IMR-90 (cell line): ENCODE results near the gene FGF12. TPM values are rescaled to one million over a fixed set of nuclear protein-coding genes. Genes with fewer than 3 reads are reported as not detected.

ENCODE experiments used
- ATAC-seq: fragments of 200-7000 bp; cut with Tn5 transposase; 2 replicates; pipeline ENCODE4 v1.9.1; 2020; ENCODE audit warnings: low read depth, mild to moderate bottlenecking, moderate library complexity
- BruUV-seq: library from RNA; stranded (reverse); fragments of 400-500 nt; replicated peaks from 2 replicates; lab custom pipeline; 2021; lab: Mats Ljungman, UMichigan
- CTCF ChIA-PET: fragments of 300-600 bp; formaldehyde crosslinking; extraction: SDS; loops from one replicate; lab custom pipeline; 2021; ENCODE audit warnings: antibody characterized with exemption; lab: Yijun Ruan, JAX
- POLR2A ChIA-PET: fragments of 300-600 bp; sonication (Branson Sonifier 250); formaldehyde crosslinking; loops from one replicate; lab custom pipeline; 2022; ENCODE audit warnings: antibody characterized with exemption; ENCODE audit not compliant: unreplicated experiment; lab: Charles Lee
- DNase-seq: peaks from one replicate; pipeline ENCODE4 v3.0.0; 2013
- H2AFZ ChIP-seq: replicated peaks from 2 replicates; pipeline ENCODE3; 2013; ENCODE audit warnings: low read length, mild to moderate bottlenecking; ENCODE audit not compliant: poor library complexity
- H2AK5ac ChIP-seq: 2 replicates; pipeline ENCODE4 v1.6.1; 2013; ENCODE audit warnings: low read depth, low read length, inconsistent platforms
- H2AK9ac ChIP-seq: replicated peaks from 2 replicates; pipeline ENCODE3; 2013; ENCODE audit warnings: mild to moderate bottlenecking, low read depth, low read length, moderate library complexity; ENCODE audit not compliant: poor library complexity
- H2BK120ac ChIP-seq: 2 replicates; pipeline ENCODE4 v1.6.1; 2013; ENCODE audit warnings: low read depth, low read length, inconsistent platforms
- H2BK15ac ChIP-seq: 3 replicates; pipeline ENCODE4 v1.6.1; 2013; ENCODE audit warnings: low read depth, low read length, inconsistent platforms
- H2BK20ac ChIP-seq: 2 replicates; pipeline ENCODE4 v1.6.1; 2013; ENCODE audit warnings: low read depth, mild to moderate bottlenecking, inconsistent platforms, low read length, moderate library complexity
- H2BK5ac ChIP-seq: 2 replicates; pipeline ENCODE4 v1.6.1; 2013; ENCODE audit warnings: mild to moderate bottlenecking, low read depth, low read length, inconsistent platforms; ENCODE audit not compliant: poor library complexity, severe bottlenecking
- H3K14ac ChIP-seq: replicated peaks from 2 replicates; pipeline ENCODE4 v1.6.1; 2013; ENCODE audit warnings: low read depth, low read length, inconsistent platforms
- H3K18ac ChIP-seq: 2 replicates; pipeline ENCODE4 v1.6.1; 2013; ENCODE audit warnings: low read depth, low read length, control low read depth
- H3K23ac ChIP-seq: 2 replicates; pipeline ENCODE4 v1.6.1; 2013; ENCODE audit warnings: low read depth, low read length, inconsistent platforms
- H3K27ac ChIP-seq: 2 replicates; pipeline ENCODE4 v1.5.1; 2013; ENCODE audit warnings: mild to moderate bottlenecking, control low read depth, low read length; ENCODE audit not compliant: insufficient read depth
- H3K27me3 ChIP-seq: 2 replicates; pipeline ENCODE4 v1.6.1; 2013; ENCODE audit warnings: low read length; ENCODE audit not compliant: control insufficient read depth, insufficient read depth
- H3K36me3 ChIP-seq: 2 replicates; pipeline ENCODE4 v1.6.1; 2013; ENCODE audit warnings: low read length, mixed read lengths; ENCODE audit not compliant: control insufficient read depth, insufficient read depth
- H3K4ac ChIP-seq: 2 replicates; pipeline ENCODE4 v1.6.1; 2013; ENCODE audit warnings: low read depth, low read length, inconsistent platforms
- H3K4me1 ChIP-seq: 2 replicates; pipeline ENCODE4 v1.6.1; 2013; ENCODE audit warnings: low read length, mixed read lengths; ENCODE audit not compliant: control insufficient read depth, insufficient read depth
- H3K4me2 ChIP-seq: 2 replicates; pipeline ENCODE4 v1.6.1; 2013; ENCODE audit warnings: low read depth, mild to moderate bottlenecking, control low read depth, low read length, moderate library complexity
- H3K4me3 ChIP-seq: 2 replicates; pipeline ENCODE4 v1.5.1; 2013; ENCODE audit warnings: low read depth, mild to moderate bottlenecking, control low read depth, low read length, moderate library complexity; ENCODE audit not compliant: insufficient read depth
- H3K56ac ChIP-seq: 2 replicates; pipeline ENCODE4 v1.6.1; 2013; ENCODE audit warnings: low read length, inconsistent platforms; ENCODE audit not compliant: insufficient read depth; ENCODE audit errors: extremely low read depth
- H3K79me1 ChIP-seq, 2 experiments: 2 replicates each; pipeline ENCODE4 v1.6.1; 2013; ENCODE audit warnings: low read length in 2 of 2, inconsistent platforms in 1 of 2, low read depth in 1 of 2
- H3K9ac ChIP-seq: 2 replicates; pipeline ENCODE4 v1.6.1; 2013; ENCODE audit warnings: low read depth, low read length, control low read depth
- H3K9me1 ChIP-seq: 2 replicates; pipeline ENCODE4 v1.6.1; 2013; ENCODE audit warnings: low read length, inconsistent platforms; ENCODE audit not compliant: insufficient read depth
- H3K9me3 ChIP-seq: 2 replicates; pipeline ENCODE4 v1.6.1; 2013; ENCODE audit warnings: low read length; ENCODE audit not compliant: control insufficient read depth, insufficient read depth
- H4K20me1 ChIP-seq: 2 replicates; pipeline ENCODE4 v1.6.1; 2013; ENCODE audit warnings: low read length, inconsistent platforms; ENCODE audit not compliant: insufficient read depth
- H4K5ac ChIP-seq: 2 replicates; pipeline ENCODE4 v1.6.1; 2013; ENCODE audit warnings: mild to moderate bottlenecking, low read depth, low read length, control low read depth
- H4K8ac ChIP-seq, 2 experiments: 2 replicates each; pipeline ENCODE4 v1.6.1; 2013; ENCODE audit warnings: low read depth in 2 of 2, low read length in 2 of 2, control low read depth in 1 of 2, inconsistent platforms in 1 of 2
- H4K91ac ChIP-seq: 2 replicates; pipeline ENCODE4 v1.6.1; 2013; ENCODE audit warnings: low read depth, low read length, inconsistent platforms; ENCODE audit not compliant: insufficient read depth
- BHLHE40 ChIP-seq: fragments of 150-350 bp; IDR thresholded peaks from 2 replicates; pipeline ENCODE4 v1.6.1; 2016; ENCODE audit warnings: mild to moderate bottlenecking, low read depth, low read length
- MXI1 ChIP-seq: IDR thresholded peaks from 2 replicates; pipeline ENCODE4 v1.6.1; 2012; ENCODE audit warnings: low read depth, mild to moderate bottlenecking, low read length, moderate library complexity, borderline replicate concordance
- RAD21 ChIP-seq: IDR thresholded peaks from 2 replicates; pipeline ENCODE4 v1.6.1; 2012; ENCODE audit warnings: low read length, improper control_type of control experiment
- RFX5 ChIP-seq: IDR thresholded peaks from 2 replicates; pipeline ENCODE4 v1.8.0; 2012; ENCODE audit warnings: low read depth, mild to moderate bottlenecking, low read length, moderate library complexity
- WGBS, 2 experiments: methylation state at CpG; one replicate each; pipeline versions ENCODE4 v1.1.5 to v1.1.7; 2013; ENCODE audit warnings: missing lambda C conversion rate in 2 of 2; ENCODE audit not compliant: insufficient read length in 1 of 2; ENCODE audit errors: extremely low coverage in 2 of 2; 5-methylcytosine and 5-hydroxymethylcytosine counted together
- dilution Hi-C: fragments of 300-500 bp; cut with HindIII; formaldehyde crosslinking; loops from one replicate; pipeline ENCODE4 v1.14.3; 2018; ENCODE audit warnings: low sequenced_read_pairs; ENCODE audit not compliant: unreplicated experiment
- in situ Hi-C: fragments of 300-500 bp; cut with MboI; formaldehyde crosslinking; loops from 3 replicates; pipeline ENCODE4 v1.14.3; 2019; ENCODE audit warnings: low sequenced_read_pairs, inconsistent platforms, mixed read lengths
- intact Hi-C: fragments of 100-400 bp; cut with micrococcal nuclease; formaldehyde crosslinking; loops from 2 replicates; pipeline ENCODE4 v1.10.0; 2022
- polyA plus RNA-seq, 3 experiments: library from polyadenylated mRNA; depleted of rRNA; stranded (reverse); fragments of >200 nt; gene quantifications; 2 replicates each; pipeline ENCODE4 v1.2.3, GENCODE V29; 2012; ENCODE audit warnings: low replicate concordance in 1 of 3
- total RNA-seq: library from RNA; depleted of rRNA; stranded (reverse); fragments of >200 nt; gene quantifications from 2 replicates; pipeline ENCODE4 v1.2.3, GENCODE V29; 2012

Gene FGF12
- total and polyA plus RNA-seq, 2 of the 4 experiments (the other 2 are of a cell fraction): not detected

- no peak overlapping the region for H4K8ac ChIP-seq
- POLR2A ChIA-PET: no interaction called here
- dilution Hi-C loops: no loop called here
- H3K9me1 ChIP-seq: no peaks in the 10 kb centered on the region
- ATAC-seq (no peak), DNase-seq (no peak)
- no peak overlapping the region for H2BK20ac ChIP-seq
- no peak overlapping the region for H2AK5ac ChIP-seq
- H3K23ac ChIP-seq: no peak overlapping the region
- H2BK5ac ChIP-seq: no peak overlapping the region
- no peak overlapping the region for H4K91ac ChIP-seq
- H2BK120ac ChIP-seq: no peak overlapping the region
- no peak overlapping the region for H3K56ac ChIP-seq
- no peaks in the 10 kb centered on the region for H4K20me1 ChIP-seq
- intact Hi-C loops: no loop called here
- no TSS peak for BruUV-seq
- CTCF ChIA-PET: no interaction called here
- H2BK15ac ChIP-seq: no peak overlapping the region
- H3K27me3 ChIP-seq: no peaks in the 10 kb centered on the region
- H3K9me3 ChIP-seq: peaks cover 3% of the 10 kb centered on the region
- no peaks in the 10 kb centered on the region for H3K36me3 ChIP-seq
- no CpG with 5 or more reads among the region's 3 CpGs for WGBS, 2 experiments
- H3K4me2 ChIP-seq: no peak overlapping the region
- no peak overlapping the region for H2AFZ ChIP-seq
- no peaks in the 10 kb centered on the region for H3K79me1 ChIP-seq
- no peak overlapping the region for H3K27ac ChIP-seq
- H3K4me1 ChIP-seq: no peaks in the 10 kb centered on the region
- H3K4ac ChIP-seq: no peak overlapping the region
- no peak overlapping the region for H2AK9ac ChIP-seq
- no peak overlapping the region for H3K4me3 ChIP-seq
- no peak overlapping the region for H3K18ac ChIP-seq
- in situ Hi-C loops: no loop called here
- no peak overlapping the region for H3K14ac ChIP-seq
- H4K5ac ChIP-seq: no peak overlapping the region
- TF ChIP-seq MXI1 (no peak), RAD21 (no peak), RFX5 (no peak), BHLHE40 (no peak)
- no peak overlapping the region for H3K9ac ChIP-seq
Measured at GRCh38 chr3:192331749-192332385, 395.5 kb downstream of the FGF12 start.
